ENCODE results near the gene CHIC2.
"Not testable (repeated sequence)": the region's sequence is repeated elsewhere in the genome, so short reads cannot be mapped to it uniquely, and the experiment has no call there.

Gene CHIC2

DNA sequence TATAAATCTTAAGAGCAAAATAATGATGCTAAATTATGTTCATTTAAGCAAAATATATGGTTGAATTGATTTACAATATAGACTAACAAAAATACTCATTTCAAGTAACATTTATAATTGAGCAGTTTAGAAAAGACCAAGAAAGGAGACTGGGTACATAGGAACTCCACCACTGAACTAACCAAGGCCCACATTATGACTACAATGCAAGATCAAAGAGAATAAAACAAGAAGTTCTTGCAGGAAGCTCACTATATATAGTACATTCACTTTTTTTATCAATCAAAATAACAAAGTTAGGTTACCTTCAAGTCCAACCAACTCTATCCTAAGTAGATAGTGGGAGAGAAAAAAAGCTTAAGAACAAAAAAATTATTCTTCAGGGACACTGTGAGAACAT, 8.0 kb downstream of the CHIC2 start:
- no peak for DNase-seq

DNA sequence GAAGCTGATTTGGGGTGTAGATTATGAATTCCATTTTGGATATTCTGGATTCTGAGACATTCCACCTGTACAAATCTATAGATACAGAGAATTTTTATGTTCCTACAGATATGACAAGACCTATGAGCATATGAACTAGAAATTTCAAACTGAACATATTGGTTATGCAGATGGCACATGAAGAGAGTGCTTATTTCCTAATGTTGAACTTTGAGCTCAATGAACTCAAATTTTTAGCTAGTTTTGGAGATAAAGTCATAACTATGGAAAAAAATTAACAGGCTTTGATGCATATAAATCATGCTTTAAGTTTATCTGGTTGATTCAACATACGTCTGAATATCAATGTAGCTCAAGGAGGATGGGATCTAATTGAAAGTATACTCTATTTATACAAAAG, 8.9 kb downstream of the CHIC2 start:
- DNase-seq, result no peak

DNA sequence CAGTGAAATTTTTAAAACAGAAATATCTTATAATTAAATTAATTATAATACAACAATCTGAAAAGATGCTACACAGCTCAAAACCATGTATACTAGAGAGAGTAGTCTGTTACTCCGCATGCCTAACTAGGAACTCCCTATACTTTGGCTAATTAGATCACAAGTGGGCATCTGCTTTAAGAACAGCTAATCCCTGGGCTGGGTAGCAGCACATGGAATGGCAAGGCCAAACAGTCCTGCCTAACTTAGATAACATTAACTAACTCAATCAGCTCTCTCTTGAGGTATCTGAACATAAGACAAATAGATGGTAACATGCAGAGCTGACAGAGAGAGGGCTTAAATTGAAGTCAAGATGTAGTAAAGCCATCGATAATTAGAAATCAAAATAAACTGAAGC, 9.9 kb downstream of the CHIC2 start:
- no peak for DNase-seq

DNA sequence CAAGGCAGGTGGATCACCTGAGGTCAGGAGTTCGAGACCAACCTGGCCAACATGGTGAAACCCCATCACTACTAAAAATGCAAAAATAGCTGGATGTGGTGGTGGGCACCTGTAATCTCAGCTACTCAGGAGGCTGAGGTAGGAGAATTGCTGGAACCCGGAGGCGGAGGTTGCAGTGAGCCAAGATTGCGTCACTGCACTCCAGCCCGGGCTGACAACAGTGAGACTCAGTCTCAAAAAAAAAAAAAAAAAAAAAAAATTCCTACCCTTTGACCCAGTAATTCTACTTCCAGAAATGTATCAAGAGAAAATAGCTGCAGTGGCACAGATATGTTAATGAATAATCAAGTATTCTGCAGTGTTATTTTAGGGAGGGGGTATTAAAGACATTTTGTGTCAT, 11.1 kb downstream of the CHIC2 start:
- not testable (repeated sequence) for DNase-seq

DNA sequence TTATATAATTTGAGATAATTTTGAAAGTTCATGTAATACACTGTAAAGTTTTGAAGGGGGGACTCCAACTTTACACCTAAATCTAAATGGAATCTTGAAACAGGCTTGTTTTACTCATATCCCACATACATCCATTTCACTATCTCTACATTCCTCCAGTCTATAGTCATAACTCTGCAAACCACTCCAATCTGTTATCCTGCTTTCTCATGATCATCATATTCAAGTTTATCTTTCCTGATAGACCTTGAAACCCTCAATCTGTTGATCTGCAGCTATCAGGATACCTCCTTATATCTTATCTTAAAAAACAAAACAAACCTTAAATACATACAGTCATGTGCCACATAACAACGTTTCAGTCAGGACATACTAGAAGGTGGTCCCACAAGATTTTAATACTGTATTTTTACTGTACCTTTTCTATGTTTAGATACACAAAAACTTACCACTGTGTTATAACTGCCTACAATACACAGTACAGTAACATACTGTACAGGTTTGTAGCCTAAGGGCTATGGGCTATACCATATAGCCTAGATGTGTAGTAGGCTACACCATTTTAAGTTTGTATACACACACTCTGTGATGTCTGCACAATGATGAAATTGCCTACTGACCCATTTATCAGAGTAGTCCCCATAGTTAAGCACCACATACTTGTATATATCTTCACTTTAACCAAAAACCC, 14.0 kb downstream of the CHIC2 start:
- no peak for DNase-seq

DNA sequence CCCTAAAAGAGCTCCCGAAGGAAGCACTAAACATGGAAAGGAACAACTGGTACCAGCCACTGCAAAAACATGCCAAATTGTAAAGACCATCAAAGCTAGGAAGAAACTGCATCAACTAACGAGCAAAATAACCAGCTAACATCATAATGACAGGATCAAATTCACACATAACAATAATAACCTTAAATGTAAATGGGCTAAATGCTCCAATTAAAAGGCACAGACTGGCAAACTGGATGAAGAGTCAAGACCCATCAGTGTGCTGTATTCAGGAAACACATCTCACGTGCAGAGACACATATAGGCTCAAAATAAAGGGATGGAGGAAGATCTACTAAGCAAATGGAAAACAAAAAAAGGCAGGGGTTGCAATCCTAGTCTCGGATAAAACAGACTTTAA, 20.8 kb downstream of the CHIC2 start:
- not testable (repeated sequence) for DNase-seq

DNA sequence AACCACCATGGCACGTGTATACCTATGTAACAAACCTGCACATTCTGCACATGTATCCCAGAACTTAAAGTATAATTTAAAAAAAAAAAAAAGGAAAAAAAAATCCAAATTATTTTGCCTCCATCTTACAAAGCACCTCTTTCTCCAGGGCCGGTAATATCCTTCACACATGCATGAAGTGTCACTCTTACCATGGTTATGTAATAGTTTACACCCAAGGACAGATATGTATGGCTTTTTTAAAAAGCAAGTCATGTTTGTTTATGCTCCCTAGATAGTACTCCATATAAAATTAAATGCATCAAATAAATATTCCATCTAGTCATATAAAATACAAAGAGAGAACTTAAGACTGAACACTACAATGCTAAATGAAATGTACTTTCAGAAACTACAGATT, 22.5 kb downstream of the CHIC2 start:
- no peak for DNase-seq

DNA sequence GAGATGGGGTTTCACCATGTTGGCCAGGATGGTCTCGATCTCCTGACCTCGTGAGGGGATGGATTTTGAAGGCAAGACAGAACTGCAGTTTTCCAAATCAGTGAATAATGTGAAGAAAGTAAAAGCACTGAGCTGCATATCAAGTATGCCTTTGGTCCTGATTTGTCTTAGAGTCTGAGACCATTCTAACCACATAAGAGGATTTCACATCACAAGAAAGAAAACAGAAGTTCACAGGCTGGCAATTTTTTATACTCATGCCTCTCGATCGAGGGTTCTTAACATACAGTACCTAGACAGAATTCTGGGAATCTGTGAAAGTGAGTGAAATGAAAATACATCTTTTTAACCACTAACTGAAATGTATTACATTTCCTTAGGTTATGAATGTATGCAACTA, 23.3 kb downstream of the CHIC2 start:
- no peak for DNase-seq

DNA sequence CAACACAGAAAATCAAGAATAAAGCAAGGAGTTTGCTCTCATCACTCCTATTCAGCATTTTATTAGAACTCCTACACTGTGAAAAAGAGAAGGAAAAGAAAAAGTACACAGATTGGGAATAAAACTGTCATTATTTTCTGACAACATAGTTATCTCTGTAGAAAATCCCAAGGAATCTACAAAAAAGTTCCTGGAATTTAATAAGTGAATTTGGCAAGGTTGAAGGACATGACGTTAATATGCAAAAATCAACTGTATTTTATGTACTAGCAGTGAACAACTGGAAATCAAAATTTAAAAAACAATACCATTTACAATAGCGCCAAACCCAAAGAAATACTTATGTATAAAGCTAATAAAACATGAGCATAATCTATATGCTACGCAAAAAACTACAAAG, 26.3 kb downstream of the CHIC2 start:
- DNase-seq, result no peak

DNA sequence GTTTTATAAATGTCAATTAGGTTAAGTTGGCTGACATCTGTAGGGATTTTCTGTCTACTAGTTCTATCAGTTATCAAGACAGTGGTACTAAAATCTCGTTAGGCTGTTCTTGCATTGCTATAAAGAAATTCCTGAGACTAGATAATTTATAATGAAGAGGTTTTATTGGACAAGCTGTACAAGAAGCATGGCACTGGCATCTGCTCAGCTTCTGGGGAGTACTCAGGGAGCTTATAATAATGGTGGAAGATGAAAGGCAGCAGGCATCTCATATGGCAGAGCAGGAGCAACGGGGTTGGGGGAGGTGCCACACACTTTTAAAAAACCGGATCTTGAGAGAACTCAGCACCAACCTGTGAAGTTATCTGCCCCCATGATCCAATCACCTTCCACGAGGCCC, 28.2 kb downstream of the CHIC2 start:
- no peak for DNase-seq

DNA sequence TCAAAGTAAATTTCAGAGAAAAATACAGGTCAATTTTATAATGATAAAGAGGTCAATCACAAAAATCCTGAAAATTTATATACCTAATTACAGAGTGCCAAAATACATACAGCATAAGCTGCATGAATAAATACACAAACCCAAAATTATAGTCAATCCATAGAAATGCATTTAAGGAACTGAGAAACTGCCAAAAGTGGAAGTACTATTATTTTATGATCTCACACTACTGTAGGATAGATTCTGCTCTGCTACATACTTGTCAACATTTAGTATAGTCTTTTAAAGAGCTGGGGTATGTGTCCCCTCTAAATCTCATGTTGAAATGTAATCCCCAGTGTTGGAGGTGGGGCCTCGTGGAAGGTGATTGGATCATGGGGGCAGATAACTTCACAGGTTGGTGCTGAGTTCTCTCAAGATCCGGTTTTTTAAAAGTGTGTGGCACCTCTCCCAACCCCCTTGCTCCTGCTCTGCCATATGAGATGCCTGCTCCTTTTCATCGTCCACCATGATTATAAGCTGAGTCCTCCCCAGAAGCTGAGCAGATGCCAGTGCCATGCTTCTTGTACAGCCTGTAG, 31.8 kb downstream of the CHIC2 start:
- no peak for DNase-seq

DNA sequence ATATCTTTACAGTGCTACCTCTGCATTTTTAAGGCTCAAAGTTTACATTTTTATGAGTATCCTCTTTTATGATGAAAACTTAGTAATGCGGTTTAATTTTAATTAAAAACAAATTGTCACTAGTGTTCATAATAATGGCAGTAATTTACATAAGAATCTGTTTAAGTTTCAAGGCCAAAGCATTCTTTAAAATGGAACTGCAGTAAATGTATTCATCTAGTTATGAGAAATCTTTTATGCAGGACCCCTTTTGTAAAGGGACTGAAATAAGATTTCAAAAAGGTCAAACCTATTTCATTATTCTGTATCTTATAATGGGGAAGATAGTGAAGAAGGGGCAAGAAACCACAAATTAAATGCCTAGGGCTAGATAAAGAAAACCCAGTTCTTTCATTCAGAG, 37.1 kb downstream of the CHIC2 start:
- no peak for DNase-seq

DNA sequence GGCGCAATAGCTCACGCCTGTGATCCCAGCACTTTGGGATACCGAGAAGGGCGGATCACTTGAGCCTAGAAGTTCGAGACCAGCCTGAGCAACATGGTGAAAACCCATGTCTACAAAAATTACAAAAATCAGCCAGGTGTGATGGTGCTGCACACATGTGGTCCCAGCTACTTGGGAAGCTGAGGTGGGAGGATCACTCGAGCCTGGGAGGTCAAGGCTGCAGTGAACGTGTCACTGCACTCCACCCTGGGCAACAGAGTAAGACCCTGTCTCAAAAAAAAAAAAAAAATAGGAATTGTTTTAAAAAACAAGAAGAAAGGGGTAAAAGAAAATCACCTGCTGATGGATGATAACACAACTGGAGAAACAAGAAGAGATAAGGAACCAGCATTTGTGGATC, 38.8 kb downstream of the CHIC2 start:
- no peak for DNase-seq

DNA sequence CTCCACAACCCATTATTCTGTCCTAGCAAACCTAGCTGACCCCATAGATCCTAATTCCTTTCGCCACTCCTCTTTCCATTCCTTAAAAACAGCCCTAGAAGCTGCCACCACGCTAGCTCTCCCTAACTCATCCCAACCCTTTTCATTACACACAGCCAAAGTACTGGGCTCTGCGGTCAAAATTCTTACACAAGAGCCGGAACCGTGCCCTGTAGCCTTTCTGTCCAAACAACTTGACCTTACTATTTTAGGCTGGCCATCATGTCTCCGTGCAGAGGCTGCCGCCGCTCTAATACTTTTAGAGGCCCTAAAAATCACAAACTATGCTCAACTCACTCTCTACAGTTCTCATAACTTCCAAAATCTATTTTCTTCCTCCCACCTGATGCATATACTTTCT, 41.4 kb downstream of the CHIC2 start:
- not testable (repeated sequence) for DNase-seq

DNA sequence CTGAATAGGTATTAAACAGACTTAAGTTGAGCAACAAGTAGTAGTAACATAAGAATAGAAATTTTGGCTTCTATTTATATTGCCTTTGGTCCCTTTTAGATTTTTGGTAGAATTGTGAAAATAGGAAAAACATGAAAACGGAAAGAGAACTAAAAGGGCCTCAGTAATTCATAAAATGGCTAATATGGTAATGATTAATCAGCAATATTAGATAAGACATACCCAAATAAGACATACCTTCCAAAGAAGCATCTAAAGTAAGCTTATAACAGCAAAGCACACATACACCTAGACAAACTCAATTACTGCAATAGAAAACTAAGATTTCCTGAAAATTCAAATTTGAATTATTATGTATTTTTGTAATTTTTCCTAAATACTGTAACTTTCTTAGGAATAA, 46.4 kb downstream of the CHIC2 start:
- DNase-seq, result no peak

DNA sequence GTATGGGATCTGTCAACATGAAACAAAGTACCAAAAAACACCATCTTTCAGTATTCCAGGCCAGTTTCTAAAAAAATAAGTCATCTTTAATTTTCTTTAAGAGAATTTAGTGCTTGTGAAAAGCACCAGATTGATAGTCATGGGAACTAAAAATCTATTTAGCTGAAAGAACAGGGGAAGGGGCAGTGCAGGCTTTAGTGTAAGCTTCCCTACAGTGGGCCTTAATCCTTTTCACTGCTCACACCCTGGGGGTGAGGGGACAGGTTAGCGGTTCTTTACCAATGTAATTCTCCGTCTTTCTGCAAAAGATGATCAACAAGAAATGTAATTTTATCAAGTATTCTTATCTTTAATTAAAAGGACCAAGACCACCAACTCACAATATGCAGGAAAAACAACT, 47.1 kb downstream of the CHIC2 start:
- no peak for DNase-seq

DNA sequence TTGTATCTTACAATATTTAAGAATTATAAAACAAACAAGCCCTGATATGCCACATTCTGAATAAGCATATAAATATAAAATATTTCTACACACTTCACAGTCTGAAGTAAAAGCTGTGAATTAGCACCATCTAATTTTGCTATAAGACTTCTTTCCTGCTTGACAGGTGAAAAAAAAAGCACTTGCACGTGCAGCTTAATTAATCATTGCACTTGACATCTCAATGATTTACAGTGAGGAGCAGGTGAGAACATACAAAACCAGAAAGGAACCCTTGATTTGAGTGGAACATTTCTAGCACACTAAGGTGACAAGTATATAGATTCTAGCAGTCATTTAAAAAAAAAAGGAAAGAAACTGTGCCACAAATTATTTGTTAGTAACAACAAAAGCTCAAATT, 47.9 kb downstream of the CHIC2 start:
- DNase-seq, result peak; percentile 38

DNA sequence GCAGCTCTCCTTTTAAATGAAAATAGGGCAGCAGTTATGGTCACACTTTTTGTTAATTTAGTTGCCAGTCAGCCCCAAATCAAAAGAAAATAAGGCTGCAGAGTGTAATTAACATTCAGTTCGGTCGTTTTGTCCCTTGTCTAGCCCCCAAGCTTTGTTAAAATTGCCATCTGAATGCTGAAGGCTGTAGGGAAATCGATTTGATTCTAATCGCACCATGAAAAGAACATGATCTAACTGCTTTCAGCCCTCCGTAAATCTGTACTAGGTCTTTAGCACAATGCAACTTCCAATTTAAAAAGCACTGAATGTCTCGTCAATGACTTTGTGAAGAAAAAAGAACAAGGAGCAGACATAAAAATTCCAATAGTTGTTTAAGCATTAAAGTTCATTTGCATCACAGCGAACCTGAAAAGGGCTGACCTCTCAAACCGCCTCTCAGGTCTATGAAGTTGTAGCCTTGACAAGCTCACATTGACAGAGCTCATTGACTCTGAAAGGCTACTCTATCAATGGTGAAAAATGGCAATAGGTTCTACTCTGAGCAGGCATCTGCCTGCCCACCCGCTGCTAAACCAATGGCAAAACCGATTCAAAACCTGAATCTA, 48.9 kb downstream of the CHIC2 start:
- DNase-seq, result no peak

DNA sequence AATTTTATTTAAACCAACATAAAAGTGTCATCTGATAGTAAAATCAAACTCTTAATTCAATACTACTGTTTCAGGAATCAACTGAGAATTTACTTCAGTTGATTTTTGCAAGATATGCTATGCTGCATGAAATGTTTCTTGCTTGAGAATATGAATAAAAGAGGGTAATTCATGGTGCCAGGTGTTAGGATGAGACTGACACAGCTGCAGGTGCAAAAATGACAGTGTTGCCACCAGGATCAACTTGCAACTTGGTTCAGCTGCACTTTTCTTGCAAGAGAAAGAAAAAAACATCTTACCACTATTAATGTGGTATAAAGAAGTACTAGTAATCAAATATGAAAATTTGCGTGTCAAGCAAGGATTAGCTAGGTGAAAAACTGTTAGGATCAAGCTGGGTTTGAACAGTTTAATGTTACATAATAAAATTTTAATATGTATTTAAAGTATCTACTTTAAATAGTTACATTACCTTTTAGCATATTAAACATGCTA, 49.7 kb downstream of the CHIC2 start:
- DNase-seq, result no peak

DNA sequence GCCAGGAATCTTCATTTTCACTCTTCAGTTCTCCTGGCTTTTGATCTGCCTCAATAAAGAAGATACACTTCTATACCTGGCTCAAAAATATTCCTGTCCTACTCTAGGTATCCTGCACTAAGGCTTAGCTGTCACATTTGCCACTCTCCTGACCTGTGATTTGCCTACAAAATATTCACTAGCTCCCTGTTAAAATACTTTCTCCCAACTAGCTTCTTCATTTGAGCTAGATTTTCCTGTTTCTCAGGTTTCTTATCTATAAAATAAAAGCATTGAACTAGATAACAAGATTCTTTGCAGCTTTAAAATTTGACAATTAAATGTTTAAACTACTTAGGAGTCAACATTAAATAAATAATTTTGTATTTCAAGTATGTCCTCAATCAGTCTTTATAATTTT, 53.2 kb downstream of the CHIC2 start:
- DNase-seq, result no peak

DNA sequence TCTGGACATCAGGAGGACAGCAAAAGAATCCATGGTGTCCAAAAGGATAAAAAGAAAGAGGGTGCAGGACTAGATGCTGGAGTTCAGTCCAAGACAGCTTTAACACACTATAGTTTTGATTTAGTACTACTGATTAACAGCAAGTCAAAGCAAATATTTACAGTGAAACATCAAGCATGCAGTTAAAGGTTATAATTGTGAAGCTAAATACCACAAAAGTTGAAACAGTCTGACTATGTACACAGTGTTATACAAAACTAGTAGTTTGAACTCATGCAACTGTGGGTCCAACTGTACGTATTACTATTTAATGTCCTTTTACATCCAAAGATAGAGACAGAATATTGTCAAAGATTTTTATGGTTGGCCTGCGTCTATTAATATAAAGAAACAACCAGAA, 57.6 kb downstream of the CHIC2 start:
- no peak for DNase-seq

DNA sequence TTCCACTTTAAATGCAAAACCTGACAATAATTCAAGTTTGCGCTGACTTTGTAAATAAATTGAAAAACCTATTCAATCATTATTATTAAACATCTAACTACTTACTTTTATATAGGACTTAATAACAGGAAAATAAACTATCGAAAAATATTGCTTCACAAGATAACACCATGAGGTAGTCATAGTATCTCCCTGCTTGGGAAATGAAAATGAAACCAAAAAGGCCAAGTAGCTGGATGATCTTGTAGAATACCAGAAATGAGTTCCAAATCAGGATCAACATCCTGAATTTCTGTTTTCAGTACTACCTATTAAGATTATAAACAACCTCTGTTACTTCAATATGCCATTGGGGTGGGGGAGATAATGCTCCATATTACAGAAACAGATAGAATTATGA, 58.9 kb downstream of the CHIC2 start:
- DNase-seq, result no peak

DNA sequence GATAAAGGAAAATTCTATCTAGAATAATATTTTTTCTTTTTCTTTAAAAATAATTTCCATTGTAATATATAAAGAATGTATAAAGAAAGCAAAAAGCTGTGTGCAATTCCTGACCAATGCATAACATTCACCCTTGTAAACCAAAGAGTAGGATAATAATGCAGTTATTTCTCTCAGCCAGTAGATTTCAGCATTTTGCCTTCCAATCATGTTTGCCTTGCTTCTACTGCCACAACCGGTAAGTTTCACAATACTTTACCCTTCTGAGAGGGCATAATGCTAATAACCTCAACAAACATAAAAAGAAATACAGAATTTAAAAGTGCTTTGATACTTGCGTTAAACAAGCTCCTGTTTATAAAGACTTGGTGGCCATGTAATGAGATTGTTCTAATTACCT, 59.9 kb downstream of the CHIC2 start:
- DNase-seq, result no peak

DNA sequence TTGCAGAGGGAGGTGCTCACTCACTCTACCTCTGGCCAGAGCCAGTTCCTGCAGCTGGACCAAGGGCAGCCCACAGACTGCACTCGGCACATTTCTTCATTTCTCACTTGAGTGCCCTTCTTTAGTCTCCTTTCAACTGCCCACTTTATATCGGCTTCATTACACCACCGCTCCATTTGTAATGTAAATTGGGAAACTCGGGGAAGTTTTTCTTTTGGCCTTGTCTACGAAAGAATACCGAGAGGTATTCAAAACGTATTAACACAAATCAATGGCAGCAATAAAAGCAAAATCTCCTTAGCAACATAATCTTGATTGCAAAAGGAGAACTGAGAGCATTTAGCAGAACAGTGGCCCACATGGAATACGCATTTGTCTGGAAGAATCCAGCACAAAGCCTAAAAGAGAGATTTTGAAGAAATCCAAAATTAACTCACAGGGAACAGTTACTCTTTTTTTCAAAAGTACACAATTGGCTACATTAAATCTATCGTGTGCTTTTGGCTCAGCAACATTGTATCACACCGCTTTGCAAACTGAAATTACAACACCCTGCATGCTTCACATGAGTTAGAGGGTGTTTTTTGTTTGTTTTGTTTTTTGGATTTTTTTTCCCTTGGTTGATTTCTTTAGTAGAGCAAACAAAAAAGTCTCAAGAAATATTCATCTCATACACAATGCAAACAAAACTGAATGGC, 62.6 kb downstream of the CHIC2 start:
- no peak for DNase-seq
